GM18507 (cell line): ENCODE results near the gene RPL3.
"Not testable (repeated sequence)": the region's sequence is repeated elsewhere in the genome, so short reads cannot be mapped to it uniquely, and the experiment has no call there.

Source experiments
- DNase-seq: peaks from one replicate; pipeline ENCODE4 v3.0.0; 2011; ENCODE audit warnings: low read depth; ENCODE audit not compliant: insufficient read length; ENCODE audit errors: extremely low spot score
- FAIRE-seq: peaks from 2 replicates; lab custom pipeline; 2011; peaks lifted over from hg19 to GRCh38; lab: Jason Lieb, UNC

RPL3 gene

DNA sequence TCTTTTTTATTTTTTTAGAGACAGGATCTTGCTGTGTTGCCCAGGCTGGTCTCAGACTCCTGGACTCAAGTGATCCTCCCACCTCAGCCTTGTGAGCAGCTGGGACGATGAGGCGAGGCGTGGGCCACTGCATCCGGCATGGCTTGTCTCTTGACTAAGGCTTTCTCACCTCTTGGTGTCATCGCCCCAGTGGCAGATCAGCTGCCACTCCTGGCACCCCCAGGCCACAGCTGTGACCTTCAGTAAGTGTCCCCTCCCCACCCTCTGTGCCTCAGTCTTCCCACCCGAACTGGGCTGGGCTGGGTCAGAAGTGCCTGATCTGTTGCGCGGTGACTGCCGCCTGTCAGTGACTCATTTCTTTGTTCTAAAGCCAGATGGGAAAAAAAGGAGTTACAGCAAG, 33.9 kb upstream of the RPL3 start:
- DNase-seq, result no peak
- FAIRE-seq, result no peak

- FAIRE-seq, result no peak
- DNase-seq, result no peak
Observed at GRCh38 chr22:39352306-39352891, 33.0 kb upstream of the RPL3 start.

DNA sequence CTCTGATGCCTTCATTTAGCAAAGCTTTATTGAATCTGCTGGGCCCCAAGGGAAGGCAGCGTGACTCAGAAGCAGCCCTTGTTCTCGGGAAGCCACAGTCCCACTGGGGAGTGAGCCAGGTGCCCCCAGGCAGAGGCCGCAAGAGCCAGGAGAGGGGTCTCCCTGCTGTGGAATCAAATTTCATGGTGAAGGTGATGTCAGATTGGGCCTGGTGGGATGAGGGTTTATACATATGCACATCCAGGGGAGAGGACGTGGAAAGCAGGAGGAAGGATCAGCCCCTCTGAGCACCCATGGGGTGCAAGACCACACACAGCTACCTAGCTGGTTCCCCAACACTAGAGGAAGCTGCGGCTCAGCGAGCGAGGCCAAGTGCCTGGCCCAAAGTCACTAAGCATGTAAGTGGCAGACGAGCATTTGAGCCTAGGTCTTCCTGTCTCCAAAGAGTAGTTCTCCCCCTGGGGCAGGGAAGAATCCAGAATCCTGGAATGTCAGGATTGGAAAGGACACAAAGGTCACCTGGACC, 32.3 kb upstream of the RPL3 start:
- FAIRE-seq (peak; percentile 74), DNase-seq (peak; percentile 23)

- FAIRE-seq, result no peak
- no peak for DNase-seq
Observed at GRCh38 chr22:39350757-39351688, 31.6 kb upstream of the RPL3 start.

DNA sequence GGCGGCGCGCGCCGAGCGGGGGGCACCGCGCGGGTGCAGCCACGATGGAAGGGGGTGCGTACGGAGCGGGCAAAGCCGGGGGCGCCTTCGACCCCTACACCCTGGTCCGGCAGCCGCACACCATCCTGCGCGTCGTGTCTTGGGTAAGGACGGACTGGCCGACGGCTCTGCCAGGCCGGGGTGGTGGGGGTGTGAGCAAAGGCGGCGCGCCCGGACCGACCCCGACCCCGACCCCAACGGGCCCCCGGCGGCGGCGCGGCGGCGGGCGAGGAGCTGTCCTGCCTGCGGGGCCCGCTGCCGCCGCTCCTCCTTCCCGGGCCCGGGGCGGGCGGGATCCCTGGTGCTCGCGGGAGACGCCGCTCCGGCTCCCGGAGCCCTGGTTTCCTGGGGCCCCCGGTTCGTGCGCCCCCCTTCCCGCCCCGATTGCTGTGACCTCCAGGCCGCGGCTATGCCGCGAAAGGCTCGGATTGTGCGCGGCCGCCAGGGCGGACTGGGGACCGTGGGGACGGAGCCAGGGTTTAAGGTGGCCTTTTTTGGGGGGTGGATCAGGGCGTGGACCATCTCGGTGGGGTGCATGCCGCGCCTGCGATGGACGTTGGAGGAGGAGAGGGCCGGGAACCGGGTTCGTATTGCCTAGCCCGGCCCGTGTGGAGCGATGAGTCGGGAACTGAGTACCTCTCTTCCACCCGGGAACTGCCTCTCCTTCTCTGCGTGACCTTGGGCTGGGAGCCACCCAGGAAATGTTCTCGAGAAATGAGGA, 30.7 kb upstream of the RPL3 start, which contains the start of gene SYNGR1:
Gene SYNGR1, plus strand, starts transcription at position 25 of the 760 bp plus-strand sequence. Its CDS starts 20 bp downstream, at position 45.
- no peak for FAIRE-seq
- no peak for DNase-seq

GRCh38 chr22:39349506-39349966, 30.1 kb upstream of the RPL3 start:
- DNase-seq (peak; percentile 49), FAIRE-seq (peak; percentile 61)

DNA sequence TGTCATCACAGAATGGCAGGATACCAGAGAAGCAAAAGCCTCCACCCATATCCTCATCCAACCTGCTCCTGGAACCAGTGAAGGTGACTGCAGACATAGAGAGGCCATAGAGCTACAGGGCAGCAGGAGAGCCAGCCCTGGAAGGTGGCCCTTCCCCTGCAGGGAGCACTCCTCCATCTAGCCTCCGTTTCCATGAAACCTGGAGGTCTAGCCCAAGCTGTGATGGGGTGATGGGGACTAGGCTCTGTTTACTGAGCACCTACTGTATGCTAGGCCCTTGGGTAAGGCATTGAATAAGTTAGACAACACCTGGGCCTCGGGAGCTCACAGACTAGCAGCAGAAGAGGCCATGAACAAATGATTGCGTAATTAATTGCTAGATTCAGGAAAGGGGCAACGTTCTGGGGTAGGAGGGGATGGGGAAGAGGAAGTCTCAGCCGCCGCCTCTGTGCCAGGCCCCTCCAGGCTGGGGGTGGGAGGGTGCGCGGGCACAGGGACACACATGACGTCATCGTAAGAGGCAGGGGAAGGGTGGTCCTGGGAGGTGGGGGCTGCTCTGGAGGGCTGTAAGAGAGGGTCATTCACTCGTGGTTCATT, 29.6 kb upstream of the RPL3 start:
- DNase-seq, result no peak
- peak; percentile 36 for FAIRE-seq

GRCh38 chr22:39345231-39345630, 25.8 kb upstream of the RPL3 start:
- DNase-seq (no peak), FAIRE-seq (no peak)

DNA sequence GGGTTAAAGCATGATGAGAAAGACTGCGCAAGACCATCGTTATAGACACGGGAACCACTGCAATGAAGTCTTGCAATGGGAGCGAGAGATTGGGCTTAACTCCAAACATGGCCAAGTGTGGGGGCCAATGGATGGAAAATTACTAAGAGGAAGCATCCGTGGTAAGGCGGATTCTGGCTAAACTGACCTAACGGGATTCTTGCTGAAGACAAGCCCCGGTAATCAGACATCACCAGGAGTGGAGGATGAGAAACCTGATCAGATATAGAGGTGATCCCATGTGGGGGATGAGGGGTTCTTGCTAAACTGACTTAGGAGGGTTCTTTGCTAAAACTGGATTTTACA, 24.6 kb upstream of the RPL3 start:
- FAIRE-seq (no peak), DNase-seq (no peak)

GRCh38 chr22:39343259-39344045, 24.0 kb upstream of the RPL3 start:
- DNase-seq (no peak), FAIRE-seq (peak; percentile 89)

GRCh38 chr22:39341179-39341578, 21.8 kb upstream of the RPL3 start:
- DNase-seq (no peak), FAIRE-seq (no peak)

- not testable (repeated sequence) for FAIRE-seq, DNase-seq
Observed at GRCh38 chr22:39339775-39340174, 20.4 kb upstream of the RPL3 start.

GRCh38 chr22:39336411-39336810, 17.0 kb upstream of the RPL3 start:
- DNase-seq (no peak), FAIRE-seq (no peak)

DNA sequence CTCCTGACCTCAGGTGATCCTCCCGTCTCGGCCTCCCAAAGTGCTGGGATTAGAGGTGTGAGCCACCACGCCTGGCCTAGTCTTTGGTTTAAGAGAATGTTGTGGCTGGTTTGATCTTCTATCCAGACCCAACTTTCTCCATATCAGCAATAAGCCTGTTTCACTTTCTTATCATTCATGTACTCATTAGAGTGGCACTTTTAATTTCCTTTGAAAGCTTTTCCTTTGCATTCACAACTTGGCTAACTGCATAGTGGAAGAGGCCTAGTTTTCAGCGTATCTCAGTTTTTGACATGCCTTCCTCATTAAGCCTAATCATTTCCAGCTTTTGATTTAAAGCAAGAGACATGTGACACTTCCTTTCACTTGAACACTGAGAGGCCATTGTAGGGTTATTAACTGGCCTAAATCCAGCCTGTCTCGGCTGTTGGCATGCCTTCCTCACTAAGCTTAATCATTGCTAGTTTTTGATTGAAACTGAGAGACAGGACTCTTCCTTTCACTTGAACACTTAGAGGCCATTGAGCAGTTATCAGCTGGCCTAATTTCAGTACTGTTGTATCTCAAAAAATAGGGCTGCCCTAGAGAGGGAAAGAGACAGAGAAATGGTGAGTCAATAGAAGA, 13.1 kb upstream of the RPL3 start:
- DNase-seq (no peak), FAIRE-seq (peak; percentile 92)

- DNase-seq, FAIRE-seq: not testable (repeated sequence)
Observed at GRCh38 chr22:39330553-39330952, 11.1 kb upstream of the RPL3 start.

GRCh38 chr22:39327995-39328754, 8.8 kb upstream of the RPL3 start:
- FAIRE-seq (no peak), DNase-seq (no peak)

- DNase-seq (no peak), FAIRE-seq (no peak)
Observed at GRCh38 chr22:39325392-39325932, 6.0 kb upstream of the RPL3 start.
